Right cardiac atrium (tissue), 5 donors: ENCODE results near the gene RRM1. TPM values are rescaled to one million over a fixed set of nuclear protein-coding genes. Genes with fewer than 3 reads are reported as not detected.

Experiments
- ATAC-seq, 2 donors: fragments of 200-7000 bp; cut with Tn5 transposase; one replicate each; pipeline versions ENCODE4 v1.8.0 to v1.9.1; 2020; ENCODE audit warnings: moderate library complexity in 2 of 2, mild to moderate bottlenecking in 1 of 2
- DNase-seq, 3 donors: peaks; one replicate each; pipeline ENCODE4 v3.0.0-alpha.2; 2020
- H3K27ac ChIP-seq: one replicate; pipeline ENCODE4 v1.5.1; 2013; ENCODE audit warnings: mild to moderate bottlenecking, low read length, control low read depth, moderate library complexity
- H3K27me3 ChIP-seq: one replicate; pipeline ENCODE4 v1.6.1; 2013; ENCODE audit not compliant: control insufficient read depth, insufficient read depth
- H3K4me1 ChIP-seq: one replicate; pipeline ENCODE4 v1.6.1; 2013; ENCODE audit warnings: low read length; ENCODE audit not compliant: control insufficient read depth, insufficient read depth
- H3K4me3 ChIP-seq: one replicate; pipeline ENCODE4 v1.5.1; 2013; ENCODE audit warnings: low read length, control low read depth
- H3K9me3 ChIP-seq: one replicate; pipeline ENCODE4 v1.6.1; 2013; ENCODE audit warnings: low read length; ENCODE audit not compliant: control insufficient read depth
- WGBS: extraction: QIAGEN DNeasy Blood & Tissue Kit; methylation state at CpG from one replicate; pipeline ENCODE4 v1.1.7; 2013; 5-methylcytosine and 5-hydroxymethylcytosine counted together
- intact Hi-C, 4 donors: fragments of 100-400 bp; cut with DNase I; formaldehyde crosslinking; loops; one replicate each; pipeline versions ENCODE4 v1.11.0 to v1.14.0; 2022 to 2023
- polyA plus RNA-seq: library from polyadenylated mRNA; stranded (reverse); fragments of 200-250 nt; gene quantifications from one replicate; pipeline ENCODE4 v1.2.3, GENCODE V29; 2013
- total RNA-seq, 4 donors: library from RNA; stranded (reverse); fragmentation: NEBNext Ultra II Directional; extraction: Animal tissue kit (Norgen Biotek cat#: 25700); gene quantifications; one replicate each; pipeline ENCODE4 v1.2.1, GENCODE V29; 2021
- donor health status: healthy with polysubstance abuse.
- donor health status: DM: no; HTN: yes; CAD: no.
- donor health status: DM: no; HTN: no; CAD: no.
- donor health status: DM: no; HTN: yes; CAD: no; lungs with severe emphysema.
- donor health status: DM: yes; HTN: yes; CAD: no.

Gene RRM1
- total and polyA plus RNA-seq, 5 donors = 11.9 to 29.0 (median 26.4) TPM

DNA sequence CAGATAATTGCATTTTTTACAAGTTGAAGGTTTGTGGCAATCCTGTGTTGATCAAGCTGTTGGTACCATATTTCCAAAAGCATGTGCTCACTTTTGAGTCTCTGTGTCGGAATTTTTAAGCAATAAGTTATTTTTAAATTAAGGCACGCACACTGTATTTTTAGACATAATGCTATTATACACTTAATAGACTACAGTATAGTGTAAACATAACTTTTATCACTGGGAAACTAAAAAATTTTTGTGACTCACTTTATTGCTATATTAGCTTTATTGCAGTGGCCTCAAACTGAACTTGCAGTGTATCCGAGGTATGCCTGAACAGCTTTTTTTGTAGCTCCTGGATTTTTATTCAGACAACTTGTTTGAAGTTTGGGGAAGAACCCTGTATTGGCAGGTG lies 31.3 kb upstream of the RRM1 start:
- H3K9me3 ChIP-seq = peaks cover 2% of the 10 kb centered on the region
- DNase-seq (no peak), ATAC-seq (no peak)
- 90% methylated on average over 3 of the region's 3 CpGs for WGBS
- intact Hi-C loops = no loop called here
- H3K27ac ChIP-seq = no peak overlapping the region
- H3K27me3 ChIP-seq = no peaks in the 10 kb centered on the region
- peaks cover 6% of the 10 kb centered on the region for H3K4me1 ChIP-seq
- no peak overlapping the region for H3K4me3 ChIP-seq

DNA sequence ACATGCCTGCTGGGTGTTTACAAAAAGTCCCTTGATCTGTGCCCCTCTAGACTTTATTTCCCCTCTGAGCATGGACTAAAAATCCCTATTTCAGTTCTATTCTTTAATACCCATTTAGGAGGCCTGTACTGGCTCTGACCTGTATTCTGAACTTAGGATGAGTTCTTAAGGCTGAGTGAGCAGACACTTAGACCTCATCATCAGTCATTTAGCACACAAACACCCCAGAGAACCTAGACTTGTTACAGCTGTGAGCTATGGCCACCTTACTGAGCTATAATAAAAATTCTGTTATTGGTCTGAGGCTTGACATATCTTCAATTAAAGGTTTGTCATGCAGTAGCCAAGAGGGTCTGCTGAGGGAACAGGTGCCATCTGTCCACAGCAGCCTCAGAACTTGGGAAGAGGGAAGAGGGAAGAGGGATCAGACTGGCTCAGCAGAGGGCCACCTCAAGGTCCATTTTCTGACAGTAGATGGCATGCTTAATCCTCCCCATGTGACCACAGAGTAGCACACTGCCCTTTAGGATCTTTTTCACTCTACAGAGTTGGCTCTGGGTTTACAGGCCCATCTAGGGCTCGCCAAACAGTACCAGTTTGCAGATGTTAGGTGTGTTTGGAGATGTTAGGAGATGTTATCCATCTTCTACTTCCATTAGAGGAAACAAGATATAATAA lies 30.2 kb upstream of the RRM1 start:
- no peaks in the 10 kb centered on the region for H3K27me3 ChIP-seq
- WGBS = 98% methylated on average over 1 of the region's 1 CpG
- H3K27ac ChIP-seq = no peak overlapping the region
- DNase-seq = no peak
- ATAC-seq = peak in 1 of 2 donors; percentile 33
- H3K4me1 ChIP-seq = peaks cover 6% of the 10 kb centered on the region
- H3K9me3 ChIP-seq = peaks cover 2% of the 10 kb centered on the region
- H3K4me3 ChIP-seq = no peak overlapping the region
- intact Hi-C loops = no loop called here

DNA sequence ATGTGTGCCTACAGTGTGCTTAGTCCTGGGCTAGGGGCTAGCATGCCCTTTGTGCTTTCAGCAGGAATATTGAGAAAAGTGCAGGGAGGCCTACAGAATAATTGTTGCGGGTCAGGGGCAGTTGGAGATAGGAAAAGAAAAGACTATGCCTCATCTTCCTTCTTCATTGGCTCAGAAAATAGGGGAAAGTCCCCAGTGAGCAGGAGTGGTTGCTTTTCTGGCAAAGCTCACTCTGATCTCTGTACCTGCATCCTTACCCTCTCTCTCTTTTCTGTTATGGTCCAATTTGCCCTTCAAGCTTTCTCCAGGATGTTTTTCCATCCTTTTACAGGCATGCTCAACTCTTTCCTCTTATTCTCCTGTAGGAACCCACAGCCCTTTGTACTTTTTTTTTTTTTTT lies 29.5 kb upstream of the RRM1 start:
- WGBS = 89% methylated on average over 1 of the region's 1 CpG
- no peak for ATAC-seq
- Histone ChIP-seq H3K4me3 (no peak overlapping the region), H3K9me3 (peaks cover 2% of the 10 kb centered on the region), H3K27ac (no peak overlapping the region), H3K27me3 (no peaks in the 10 kb centered on the region), H3K4me1 (peaks cover 6% of the 10 kb centered on the region)
- DNase-seq = no peak
- intact Hi-C loops = no loop called here

DNA sequence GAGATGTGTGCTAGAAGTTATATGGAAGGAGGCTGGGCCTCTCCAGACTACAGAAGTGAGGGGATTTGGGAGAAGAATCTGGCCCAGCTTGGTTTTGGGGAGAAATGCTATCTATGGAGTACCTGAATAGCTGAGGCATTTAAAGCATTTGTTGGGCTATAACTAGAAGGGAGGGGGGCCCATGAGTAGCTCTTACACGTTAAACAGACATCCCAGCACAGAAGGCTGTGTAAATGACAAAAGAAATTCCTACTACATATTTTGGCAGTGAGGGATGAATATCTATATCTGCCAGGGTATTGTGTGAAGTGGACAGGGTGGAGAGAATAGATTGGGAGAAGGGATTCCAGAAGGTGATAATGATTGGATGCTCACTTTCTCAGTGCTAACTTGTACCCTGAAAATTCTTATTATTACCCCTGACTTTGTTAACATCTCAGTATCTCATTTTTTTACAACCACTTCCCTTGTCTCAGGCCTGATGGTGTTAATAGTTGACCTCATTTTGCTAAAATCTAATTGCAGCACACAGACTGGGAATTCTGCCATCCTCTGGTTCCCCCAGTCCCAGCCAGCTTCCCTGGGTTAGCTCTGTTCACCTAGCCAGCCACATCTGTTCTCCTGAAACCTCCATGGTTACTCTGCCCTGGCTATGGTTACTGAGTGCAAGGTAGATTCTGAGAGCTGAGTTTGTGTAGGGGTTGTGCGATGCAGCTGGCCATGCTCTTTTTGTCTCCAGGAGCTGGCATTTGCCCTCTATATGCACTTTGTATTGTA lies 28.8 kb upstream of the RRM1 start:
- WGBS = 56% methylated on average over 2 of the region's 2 CpGs
- ATAC-seq = peak; percentile 37 to 60
- DNase-seq = no peak
- no peaks in the 10 kb centered on the region for H3K27me3 ChIP-seq
- no peak overlapping the region for H3K27ac ChIP-seq
- peaks cover 6% of the 10 kb centered on the region for H3K4me1 ChIP-seq
- H3K9me3 ChIP-seq = peaks cover 2% of the 10 kb centered on the region
- no peak overlapping the region for H3K4me3 ChIP-seq
- intact Hi-C loops = no loop called here

DNA sequence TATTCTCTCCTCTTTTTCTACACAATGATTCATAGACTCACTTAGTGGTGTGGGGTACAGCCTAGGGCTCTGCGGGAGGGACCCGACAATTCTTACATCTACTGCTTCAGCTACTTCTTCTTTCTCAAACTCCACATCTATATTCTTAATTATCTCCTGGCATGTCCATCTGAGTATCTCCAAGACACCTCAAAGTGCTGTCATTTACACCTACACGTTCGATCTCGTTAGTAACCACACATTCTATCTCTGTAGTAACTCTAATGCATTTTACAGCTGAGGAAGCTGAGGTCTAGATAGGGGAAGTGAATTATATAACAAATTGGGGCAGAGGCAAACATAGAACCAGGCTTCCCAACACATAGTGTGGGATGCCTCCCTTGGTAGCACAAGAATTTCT lies 27.7 kb upstream of the RRM1 start:
- H3K27me3 ChIP-seq = no peaks in the 10 kb centered on the region
- WGBS = 63% methylated on average over 5 of the region's 5 CpGs
- ATAC-seq = no peak
- H3K4me1 ChIP-seq = peaks cover 6% of the 10 kb centered on the region
- H3K4me3 ChIP-seq = no peak overlapping the region
- intact Hi-C loops = no loop called here
- no peak overlapping the region for H3K27ac ChIP-seq
- H3K9me3 ChIP-seq = peaks cover 2% of the 10 kb centered on the region
- DNase-seq = no peak

DNA sequence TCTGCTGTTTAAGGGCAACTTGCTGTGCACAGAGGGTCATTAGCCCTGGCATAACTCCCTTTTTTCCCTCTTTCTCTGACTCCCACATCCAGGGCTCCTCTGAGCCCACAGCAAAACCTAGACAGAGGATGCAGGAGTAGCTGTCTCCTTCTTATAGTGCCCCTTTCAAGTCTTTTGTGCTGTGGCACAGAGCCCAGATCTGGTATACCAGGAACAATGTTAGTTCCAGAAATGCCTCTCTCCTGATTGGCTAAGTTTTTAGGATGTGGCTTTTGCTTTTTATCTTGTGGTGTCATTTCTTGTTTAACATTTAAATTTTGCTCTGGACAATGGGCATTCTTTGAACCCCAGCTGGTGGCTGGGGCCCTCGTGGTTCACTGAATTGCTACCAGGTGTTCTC lies 25.6 kb upstream of the RRM1 start:
- Histone ChIP-seq H3K4me3 (no peak overlapping the region), H3K27ac (no peak overlapping the region), H3K4me1 (peaks cover 6% of the 10 kb centered on the region), H3K27me3 (no peaks in the 10 kb centered on the region), H3K9me3 (peaks cover 2% of the 10 kb centered on the region)
- intact Hi-C loops = no loop called here
- no peak for ATAC-seq
- 78% methylated on average over 1 of the region's 1 CpG for WGBS
- DNase-seq = no peak

DNA sequence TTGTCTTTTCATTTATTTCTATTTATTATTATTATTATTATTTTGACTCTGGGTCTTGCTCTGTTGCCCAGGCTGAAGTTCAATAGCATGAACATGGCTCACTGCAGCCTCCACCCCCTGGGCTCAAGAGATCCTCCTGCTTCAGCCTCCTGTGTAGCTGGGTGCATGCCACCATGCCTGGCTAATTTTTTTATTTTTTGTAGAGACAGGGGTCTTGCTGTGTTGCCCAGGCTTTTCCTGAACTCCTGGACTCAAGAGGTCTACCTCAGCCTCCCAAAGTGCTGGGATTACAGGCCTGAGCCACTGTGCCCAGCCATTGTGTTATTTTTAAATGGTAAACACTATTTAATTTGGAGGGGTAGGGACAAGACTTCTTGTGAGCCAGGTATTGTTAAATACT lies 23.3 kb upstream of the RRM1 start:
- Histone ChIP-seq H3K27me3 (no peaks in the 10 kb centered on the region), H3K4me3 (no peak overlapping the region), H3K27ac (no peak overlapping the region), H3K9me3 (no peaks in the 10 kb centered on the region), H3K4me1 (peaks cover under 1% of the 10 kb centered on the region)
- intact Hi-C loops = loop anchor here in 1 of 4 donors (10.0 kb wide), 1 partner anchor 127 kb away; no protein-coding TSS in a partner anchor
- ATAC-seq (no peak), DNase-seq (no peak)

DNA sequence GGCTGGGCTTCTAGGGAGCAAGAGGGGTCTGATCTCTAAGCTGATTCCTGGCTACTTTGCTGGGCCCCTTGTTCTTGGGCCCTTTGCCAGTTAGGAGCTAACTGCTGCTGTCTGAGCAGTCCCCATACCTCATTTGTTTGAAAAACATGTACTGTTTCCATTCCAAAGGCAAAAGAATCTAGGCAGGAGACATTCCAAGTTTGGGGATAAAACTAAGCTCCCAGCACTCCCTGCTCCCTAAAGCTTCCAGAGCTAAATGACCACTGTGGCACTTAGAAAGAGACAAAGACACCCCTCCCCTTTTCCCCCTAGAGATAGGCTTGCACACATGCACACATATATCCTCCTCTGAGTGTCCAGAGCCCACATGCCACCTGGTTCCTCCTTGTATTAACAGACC lies 22.7 kb upstream of the RRM1 start:
- Histone ChIP-seq H3K27ac (no peak overlapping the region), H3K4me1 (no peaks in the 10 kb centered on the region), H3K27me3 (no peaks in the 10 kb centered on the region), H3K4me3 (no peak overlapping the region), H3K9me3 (no peaks in the 10 kb centered on the region)
- DNase-seq (no peak), ATAC-seq (no peak)
- intact Hi-C loops = loop anchor here (2.0 to 10.0 kb wide), 3 partner anchors 127 to 221 kb away; partner anchors contain the start of gene STIM1 (in 2 of the 4)

DNA sequence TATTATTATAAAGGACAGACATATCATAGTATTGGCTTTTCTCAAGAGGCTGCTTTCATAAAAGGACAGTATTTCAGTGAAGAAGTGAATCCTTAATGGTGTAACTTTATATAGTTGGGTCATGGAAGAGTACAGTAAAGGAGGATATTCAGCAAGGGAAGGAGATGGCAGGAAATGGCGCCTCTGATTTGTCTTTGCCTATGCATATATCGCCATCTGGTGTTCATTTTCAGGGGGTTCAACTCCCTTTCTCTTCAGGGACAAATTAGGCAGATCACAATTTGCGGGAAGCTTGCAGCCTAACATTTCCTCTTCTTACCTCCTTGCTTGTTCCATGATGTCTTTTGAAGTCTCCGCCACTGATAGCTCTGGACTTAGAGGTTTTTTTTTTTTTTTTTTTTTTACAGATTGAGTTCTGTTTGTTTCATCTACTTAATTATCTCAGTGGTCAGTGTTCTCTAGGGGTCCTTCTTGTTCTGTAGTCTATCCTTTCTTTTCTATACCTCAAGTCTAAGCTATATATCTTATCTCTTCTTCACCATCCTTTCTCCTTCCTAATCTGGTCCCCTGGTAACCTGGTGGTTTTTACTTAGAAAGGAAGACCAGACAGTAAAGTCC lies 21.8 kb upstream of the RRM1 start:
- Histone ChIP-seq H3K27ac (no peak overlapping the region), H3K9me3 (no peaks in the 10 kb centered on the region), H3K27me3 (no peaks in the 10 kb centered on the region), H3K4me1 (no peaks in the 10 kb centered on the region), H3K4me3 (no peak overlapping the region)
- ATAC-seq = peak; percentile 89
- intact Hi-C loops = loop anchor here (2.0 to 10.0 kb wide), 3 partner anchors 128 to 222 kb away; partner anchors contain the start of gene STIM1 (in 2 of the 4)
- WGBS = 3% methylated on average over 4 of the region's 4 CpGs
- DNase-seq = no peak

DNA sequence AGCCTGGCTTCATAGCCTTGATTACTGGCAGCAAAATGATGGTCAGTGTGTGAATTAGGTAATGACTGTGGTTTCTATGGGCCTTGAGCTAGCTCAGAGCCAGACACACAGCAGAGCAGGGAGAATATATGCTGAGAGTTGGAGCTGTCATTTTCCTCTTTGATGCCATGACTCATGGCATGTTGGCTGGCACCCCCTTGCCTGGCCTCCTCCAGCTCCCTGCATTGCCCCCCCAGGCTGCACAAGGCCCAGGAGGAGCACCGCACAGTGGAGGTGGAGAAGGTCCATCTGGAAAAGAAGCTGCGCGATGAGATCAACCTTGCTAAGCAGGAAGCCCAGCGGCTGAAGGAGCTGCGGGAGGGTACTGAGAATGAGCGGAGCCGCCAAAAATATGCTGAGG lies 20.3 kb upstream of the RRM1 start:
- ATAC-seq (peak in 1 of 2 donors; percentile 27), DNase-seq (no peak)
- Histone ChIP-seq H3K9me3 (no peaks in the 10 kb centered on the region), H3K27me3 (no peaks in the 10 kb centered on the region), H3K4me1 (no peaks in the 10 kb centered on the region), H3K27ac (no peak overlapping the region), H3K4me3 (no peak overlapping the region)
- intact Hi-C loops = loop anchor here in 1 of 4 donors (10.0 kb wide), 1 partner anchor 129 kb away; no protein-coding TSS in a partner anchor
- 93% methylated on average over 7 of the region's 7 CpGs for WGBS

DNA sequence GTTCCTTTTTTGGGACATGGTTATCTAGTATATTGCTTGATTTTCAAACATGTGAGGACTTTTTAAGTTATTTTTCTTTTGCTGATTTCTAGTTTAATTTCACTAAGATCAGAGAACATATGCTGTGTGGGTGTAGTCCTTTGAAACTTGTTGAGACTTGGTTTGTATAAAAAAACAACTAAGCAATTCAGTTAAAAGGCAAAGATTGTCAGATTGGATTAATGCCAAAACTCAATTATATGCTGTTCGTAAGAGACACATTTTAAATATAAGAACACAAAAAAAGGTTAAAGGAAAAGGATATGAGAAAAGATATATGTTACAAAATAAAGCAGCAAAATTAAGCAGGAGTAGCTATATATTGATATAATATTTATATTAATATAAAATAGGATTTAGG lies 17.8 kb upstream of the RRM1 start:
- 85% methylated on average over 1 of the region's 1 CpG for WGBS
- Histone ChIP-seq H3K9me3 (no peaks in the 10 kb centered on the region), H3K4me1 (no peaks in the 10 kb centered on the region), H3K4me3 (no peak overlapping the region), H3K27me3 (no peaks in the 10 kb centered on the region), H3K27ac (no peak overlapping the region)
- no peak for ATAC-seq
- DNase-seq = no peak
- intact Hi-C loops = loop anchor here in 1 of 4 donors (10.0 kb wide), 1 partner anchor 132 kb away; no protein-coding TSS in a partner anchor
